NT2/D1 (cell line): ENCODE measurements around the gene REXO4.

Experiments
- YY1 ChIP-seq: IDR thresholded peaks from 2 replicates; pipeline ENCODE4 v1.6.1; 2011; ENCODE audit not compliant: insufficient read length, insufficient read depth
- ZNF274 ChIP-seq: IDR thresholded peaks from 2 replicates; pipeline ENCODE4 v1.6.1; 2011; ENCODE audit warnings: mild to moderate bottlenecking, low read depth, low read length

DNA sequence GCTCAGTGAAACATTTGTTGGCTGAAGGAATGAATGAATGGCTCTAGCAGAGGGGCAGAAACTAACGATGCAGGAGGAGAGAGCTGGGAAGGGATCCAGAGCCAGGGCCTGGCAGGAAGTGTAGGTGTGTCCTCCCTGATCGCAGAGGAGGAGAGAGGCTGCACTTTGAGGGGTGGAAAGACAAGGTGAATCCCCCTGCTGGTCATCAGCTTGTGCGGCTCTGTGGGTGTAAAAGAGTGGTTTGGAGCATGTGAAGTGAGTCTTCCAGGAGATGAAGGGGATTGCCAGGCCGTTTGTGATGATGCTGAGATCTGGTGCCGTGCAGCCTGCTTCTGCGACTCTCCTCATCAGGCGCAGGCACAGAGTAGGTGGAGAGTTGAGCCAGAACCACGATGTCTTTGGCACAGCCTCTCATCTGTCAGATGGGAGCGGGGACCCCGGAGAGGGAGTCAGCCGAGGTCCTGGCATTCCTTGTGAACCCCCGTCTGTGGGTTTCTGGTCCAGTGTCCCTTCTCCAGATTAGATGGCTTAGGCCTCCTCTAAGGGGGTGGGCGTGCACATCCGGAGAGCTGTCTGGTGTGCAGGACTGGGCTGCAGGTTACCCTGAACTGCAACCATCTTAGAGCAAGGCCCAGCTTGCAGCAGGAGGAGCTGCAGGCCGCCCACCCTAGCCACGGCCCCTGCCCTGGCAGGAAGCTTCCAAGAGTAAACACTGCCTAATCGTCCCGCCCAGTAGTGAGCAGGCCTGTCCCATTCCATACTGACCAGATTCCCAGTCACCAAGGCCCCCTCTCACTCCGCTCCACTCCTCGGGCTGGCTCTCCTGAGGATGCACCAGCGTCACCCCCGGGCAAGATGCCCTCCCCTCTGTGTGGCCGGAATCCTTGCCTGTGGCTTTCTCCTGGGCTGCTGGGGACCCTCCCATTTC is 4.1 kb upstream of the REXO4 start, which contains the start of gene ADAMTS13:
- TF ChIP-seq YY1: no peak
- TF ChIP-seq ZNF274: no peak
